GM12801 (cell line): ENCODE measurements around the gene GON7.

Source experiments
- CTCF ChIP-seq: IDR thresholded peaks from one replicate; pipeline ENCODE4 v1.5.1; 2011; ENCODE audit warnings: control low read depth; ENCODE audit not compliant: insufficient read length; ENCODE audit errors: extremely low read depth

GON7 gene

GRCh38 chr14:93171376-93171775 is 35.5 kb downstream of the GON7 start:
- no peak for TF ChIP-seq CTCF

- no peak for TF ChIP-seq CTCF
Measured at GRCh38 chr14:93163564-93163963, 43.3 kb downstream of the GON7 start.

GRCh38 chr14:93161411-93161940 is 45.4 kb downstream of the GON7 start:
- no peak for TF ChIP-seq CTCF

GRCh38 chr14:93160353-93160801 is 46.5 kb downstream of the GON7 start:
- TF ChIP-seq CTCF, result no peak

GRCh38 chr14:93156693-93157369 is 50.0 kb downstream of the GON7 start:
- TF ChIP-seq CTCF, result no peak

- no peak for TF ChIP-seq CTCF
Measured at GRCh38 chr14:93155667-93156066, 51.2 kb downstream of the GON7 start.

- no peak for TF ChIP-seq CTCF
Measured at GRCh38 chr14:93153121-93153520, 53.7 kb downstream of the GON7 start.
